ENCODE measurements around the gene SERPINE1. TPM values are rescaled to one million over a fixed set of nuclear protein-coding genes. Genes with fewer than 3 reads are reported as not detected.
A peak's percentile ranks its signal among the peaks of the same experiment; 100 is the strongest.
"Not testable (repeated sequence)": the region's sequence is repeated elsewhere in the genome, so short reads cannot be mapped to it uniquely, and the experiment has no call there.

SERPINE1 gene
- total RNA-seq, 1 experiment from 2014 or later, result 480 TPM

GRCh38 chr7:101100858-101101847 lies 25.8 kb upstream of the SERPINE1 start:
- DNase-seq (ENCODE audit: low spot score), result peak; percentile 42

DNA sequence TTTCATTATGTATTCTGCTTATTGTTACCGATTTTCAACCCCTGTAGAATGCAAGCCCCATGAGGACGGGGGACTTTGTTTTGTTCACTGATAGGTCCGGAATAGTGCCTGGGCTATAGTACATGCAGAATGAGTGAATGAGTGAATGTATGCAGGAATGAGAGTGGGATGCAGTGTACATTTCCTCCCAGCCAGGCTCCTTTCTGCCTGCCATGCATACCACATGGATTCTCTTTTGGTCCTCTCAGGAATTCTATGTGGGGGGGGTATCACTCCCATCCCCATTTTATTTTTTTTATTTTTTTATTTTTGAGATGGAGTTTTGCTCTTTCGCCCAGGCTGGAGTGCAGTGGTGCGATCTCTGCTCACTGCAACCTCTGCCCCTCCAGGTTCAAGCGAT lies 24.9 kb upstream of the SERPINE1 start:
- DNase-seq (ENCODE audit: low spot score), result no peak

DNA sequence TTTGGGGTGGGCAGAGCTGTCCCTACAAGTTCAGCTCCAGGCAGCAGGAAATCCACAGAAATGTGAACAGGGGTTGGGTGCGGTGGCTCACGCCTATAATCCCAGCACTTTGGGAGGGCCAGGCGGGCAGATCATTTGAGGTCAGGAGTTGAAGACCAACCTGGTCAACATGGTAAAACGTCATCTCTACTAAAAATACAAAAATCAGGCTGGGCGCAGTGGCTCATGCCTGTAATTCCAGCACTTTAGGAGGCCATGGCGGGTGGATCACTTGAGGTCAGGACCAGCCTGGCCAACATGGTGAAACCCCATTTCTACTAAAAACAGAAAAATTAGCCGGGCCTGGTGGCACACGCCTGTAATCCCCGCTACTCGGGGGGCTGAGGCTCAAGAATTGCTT lies 23.2 kb upstream of the SERPINE1 start:
- DNase-seq (ENCODE audit: low spot score), result not testable (repeated sequence)

DNA sequence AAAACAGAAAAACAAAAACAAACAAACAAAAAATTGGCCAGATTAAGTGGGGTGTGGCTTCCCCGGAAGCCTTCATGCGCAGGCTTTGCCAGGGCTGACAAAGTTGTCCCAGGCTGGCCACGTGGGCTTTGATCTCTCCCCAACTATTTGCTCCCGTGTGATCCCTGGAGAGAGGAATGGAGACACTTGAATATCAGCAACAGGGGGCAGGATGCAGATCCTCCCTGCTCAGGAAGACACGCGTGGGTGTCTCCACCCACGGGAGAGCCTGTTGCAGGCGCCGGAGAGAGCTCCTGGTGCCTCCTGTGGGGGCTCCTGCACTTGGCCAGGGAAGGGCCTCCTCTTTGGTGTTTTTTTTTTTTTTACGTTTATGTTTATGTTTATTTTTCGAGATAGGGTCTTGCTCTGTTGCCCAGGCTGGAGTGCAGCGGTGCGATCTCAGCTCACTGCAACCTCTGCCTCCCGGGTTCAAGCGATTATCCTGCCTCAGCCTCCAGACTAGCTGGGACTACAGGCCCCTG lies 22.7 kb upstream of the SERPINE1 start:
- no peak for DNase-seq (ENCODE audit: low spot score)

- DNase-seq (ENCODE audit: low spot score), result peak; percentile 68
Measured at GRCh38 chr7:101104799-101105198, 22.1 kb upstream of the SERPINE1 start.

GRCh38 chr7:101105248-101105647 lies 21.7 kb upstream of the SERPINE1 start:
- DNase-seq (ENCODE audit: low spot score), result not testable (repeated sequence)

DNA sequence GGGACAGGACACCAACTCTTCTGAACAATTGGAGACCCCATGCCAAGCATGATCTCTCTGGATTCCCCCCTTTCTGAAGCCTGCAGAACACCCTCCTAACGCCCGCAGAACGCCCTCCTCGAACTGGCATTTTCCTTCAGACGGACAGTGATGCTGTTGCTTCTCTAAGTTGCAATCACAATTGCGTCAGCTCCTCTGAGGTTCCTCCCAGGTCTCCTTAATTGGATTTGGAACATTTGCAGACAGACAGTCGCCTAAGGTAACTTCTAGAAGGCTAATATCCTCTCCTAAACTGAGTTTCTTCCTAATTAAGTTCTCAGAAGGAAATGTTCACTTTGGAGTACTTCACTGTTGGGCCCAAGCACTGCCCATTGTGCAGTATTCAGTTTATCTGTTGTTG lies 20.5 kb upstream of the SERPINE1 start:
- no peak for DNase-seq (ENCODE audit: low spot score)

DNA sequence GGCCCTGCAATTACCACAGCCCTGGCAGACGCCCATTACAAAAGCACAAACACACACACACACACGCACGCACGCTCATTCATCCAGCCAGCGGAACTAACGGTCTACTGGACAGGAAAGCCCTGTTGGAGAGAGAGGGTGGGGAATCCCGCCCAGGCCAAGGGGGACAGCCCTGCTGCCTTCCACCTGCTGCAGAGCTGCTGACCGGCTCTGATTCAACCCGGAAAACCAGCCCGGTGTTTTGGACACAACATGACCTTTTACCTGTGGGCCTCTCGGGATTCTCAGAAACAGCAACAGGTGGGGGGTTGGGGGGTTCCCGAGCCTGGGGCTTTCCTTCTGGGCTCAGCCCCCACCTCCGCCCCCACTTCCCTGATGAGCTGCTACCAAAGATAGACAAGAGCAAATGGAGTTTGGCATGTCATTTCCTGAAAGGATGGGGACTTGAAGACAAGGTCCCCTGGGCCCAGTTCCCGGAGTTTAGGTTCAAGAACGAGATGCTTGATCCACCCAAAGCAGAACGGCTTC lies 18.5 kb upstream of the SERPINE1 start:
- DNase-seq (ENCODE audit: low spot score), result peak; percentile 66

- peak; percentile 58 for DNase-seq (ENCODE audit: low spot score)
Measured at GRCh38 chr7:101108961-101109360, 17.9 kb upstream of the SERPINE1 start.

GRCh38 chr7:101109368-101109767 lies 17.5 kb upstream of the SERPINE1 start:
- no peak for DNase-seq (ENCODE audit: low spot score)

GRCh38 chr7:101111261-101111660 lies 15.6 kb upstream of the SERPINE1 start:
- no peak for DNase-seq (ENCODE audit: low spot score)

GRCh38 chr7:101112233-101112632 lies 14.7 kb upstream of the SERPINE1 start:
- no peak for DNase-seq (ENCODE audit: low spot score)

DNA sequence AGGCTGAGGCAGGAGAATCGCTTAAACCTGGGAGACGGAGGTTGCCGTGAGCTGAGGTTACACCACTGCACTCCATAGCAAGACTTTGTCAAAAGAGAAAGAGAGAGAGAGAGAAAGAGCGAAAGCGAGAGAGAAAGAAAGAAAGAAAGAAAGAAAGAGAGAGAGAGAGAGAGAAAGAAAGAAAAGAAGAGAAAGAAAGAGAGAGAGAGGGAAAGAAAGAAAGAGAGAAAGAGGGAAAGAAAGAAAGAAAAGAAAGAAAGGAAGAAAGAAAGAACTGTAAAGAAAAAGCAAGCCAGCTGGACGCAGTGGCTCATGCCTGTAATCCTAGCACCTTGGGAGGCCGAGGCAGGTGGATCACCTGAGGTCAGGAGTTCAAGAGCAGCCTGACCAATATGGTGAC lies 13.8 kb upstream of the SERPINE1 start:
- DNase-seq (ENCODE audit: low spot score), result not testable (repeated sequence)

DNA sequence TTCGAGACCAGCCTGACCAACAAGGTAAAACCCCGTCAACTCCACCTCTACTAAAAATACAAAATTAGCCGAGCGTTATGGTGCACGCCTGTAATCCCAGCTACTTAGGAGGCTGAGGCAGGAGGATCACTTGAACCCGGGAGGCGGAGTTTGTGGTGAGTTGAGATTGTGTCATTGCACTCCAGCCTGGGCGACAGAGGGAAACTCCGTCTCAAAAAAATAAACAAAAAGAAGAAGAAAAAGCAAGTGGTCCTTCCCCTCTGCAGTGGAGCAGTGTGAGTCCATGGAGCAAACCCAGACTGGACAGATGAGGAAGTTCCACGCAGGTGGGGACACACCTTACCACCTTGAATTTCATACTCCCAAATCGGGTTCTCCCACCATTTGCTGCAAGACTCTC lies 13.1 kb upstream of the SERPINE1 start:
- DNase-seq (ENCODE audit: low spot score), result no peak

- DNase-seq (ENCODE audit: low spot score), result no peak
Measured at GRCh38 chr7:101114492-101114891, 12.4 kb upstream of the SERPINE1 start.

- DNase-seq (ENCODE audit: low spot score), result no peak
Measured at GRCh38 chr7:101115215-101115614, 11.7 kb upstream of the SERPINE1 start.

DNA sequence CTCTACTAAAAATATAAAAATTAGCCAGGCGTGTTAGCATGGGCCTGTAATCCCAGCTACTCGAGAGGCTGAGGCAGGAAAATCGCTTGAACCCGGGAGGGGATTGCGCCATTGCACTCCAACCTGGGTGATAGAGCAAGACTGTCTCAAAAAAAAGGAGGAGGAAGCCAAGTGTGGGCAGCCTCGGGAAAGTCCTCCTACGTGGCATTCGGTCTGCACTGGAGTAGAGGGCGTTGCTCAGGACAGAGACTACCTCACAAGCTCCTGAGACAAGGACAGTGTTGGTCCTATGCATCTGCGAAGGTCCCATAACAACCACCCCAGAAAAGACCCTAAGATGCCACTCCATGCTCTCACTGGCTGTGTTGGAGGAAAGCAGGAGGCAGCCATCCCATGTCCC lies 10.0 kb upstream of the SERPINE1 start:
- peak; percentile 76 for DNase-seq (ENCODE audit: low spot score)

DNA sequence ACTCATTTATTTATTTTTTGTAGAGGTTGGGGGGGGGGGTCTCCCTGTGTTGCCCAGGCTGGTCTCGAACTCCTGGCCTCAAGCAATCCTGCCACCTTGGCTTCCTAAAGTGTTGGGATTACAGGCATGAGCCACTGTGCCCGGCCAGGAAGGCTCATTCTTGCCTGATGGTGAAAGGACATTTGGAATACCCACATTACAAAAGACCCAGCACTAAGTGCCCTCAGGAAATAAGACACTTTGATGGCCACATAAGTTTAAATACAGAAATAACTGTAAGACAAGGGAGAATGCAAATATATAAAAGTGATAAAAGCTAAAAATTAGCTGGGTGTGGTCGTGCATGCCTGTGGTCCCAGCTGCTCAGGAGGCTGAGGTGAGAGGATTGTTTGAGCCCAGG lies 8.0 kb upstream of the SERPINE1 start:
- DNase-seq (ENCODE audit: low spot score), result no peak

GRCh38 chr7:101119876-101120275 lies 7.0 kb upstream of the SERPINE1 start:
- DNase-seq (ENCODE audit: low spot score), result peak; percentile 44

DNA sequence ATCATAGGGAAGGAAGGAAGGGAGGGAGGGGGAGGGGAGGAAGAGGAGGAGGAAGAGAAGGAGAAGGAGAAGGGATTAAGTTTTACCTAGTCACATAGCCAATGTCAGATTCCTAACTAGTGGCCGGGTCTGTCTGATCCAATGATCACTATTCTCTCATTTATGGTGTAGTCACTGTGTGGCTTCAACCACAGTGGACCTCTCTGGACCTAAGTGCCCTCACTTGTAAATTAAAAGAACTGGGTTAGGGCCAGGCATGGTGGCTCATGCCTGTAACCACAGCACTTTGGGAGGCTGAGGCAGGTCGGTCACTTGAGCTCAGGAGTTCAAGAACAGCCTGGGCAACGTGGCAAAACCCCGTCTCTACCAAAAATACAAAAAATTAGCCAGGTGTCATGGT lies 6.6 kb upstream of the SERPINE1 start:
- peak; percentile 76 for DNase-seq (ENCODE audit: low spot score)

GRCh38 chr7:101121631-101121990 lies 5.3 kb upstream of the SERPINE1 start:
- DNase-seq (ENCODE audit: low spot score), result not testable (repeated sequence)

DNA sequence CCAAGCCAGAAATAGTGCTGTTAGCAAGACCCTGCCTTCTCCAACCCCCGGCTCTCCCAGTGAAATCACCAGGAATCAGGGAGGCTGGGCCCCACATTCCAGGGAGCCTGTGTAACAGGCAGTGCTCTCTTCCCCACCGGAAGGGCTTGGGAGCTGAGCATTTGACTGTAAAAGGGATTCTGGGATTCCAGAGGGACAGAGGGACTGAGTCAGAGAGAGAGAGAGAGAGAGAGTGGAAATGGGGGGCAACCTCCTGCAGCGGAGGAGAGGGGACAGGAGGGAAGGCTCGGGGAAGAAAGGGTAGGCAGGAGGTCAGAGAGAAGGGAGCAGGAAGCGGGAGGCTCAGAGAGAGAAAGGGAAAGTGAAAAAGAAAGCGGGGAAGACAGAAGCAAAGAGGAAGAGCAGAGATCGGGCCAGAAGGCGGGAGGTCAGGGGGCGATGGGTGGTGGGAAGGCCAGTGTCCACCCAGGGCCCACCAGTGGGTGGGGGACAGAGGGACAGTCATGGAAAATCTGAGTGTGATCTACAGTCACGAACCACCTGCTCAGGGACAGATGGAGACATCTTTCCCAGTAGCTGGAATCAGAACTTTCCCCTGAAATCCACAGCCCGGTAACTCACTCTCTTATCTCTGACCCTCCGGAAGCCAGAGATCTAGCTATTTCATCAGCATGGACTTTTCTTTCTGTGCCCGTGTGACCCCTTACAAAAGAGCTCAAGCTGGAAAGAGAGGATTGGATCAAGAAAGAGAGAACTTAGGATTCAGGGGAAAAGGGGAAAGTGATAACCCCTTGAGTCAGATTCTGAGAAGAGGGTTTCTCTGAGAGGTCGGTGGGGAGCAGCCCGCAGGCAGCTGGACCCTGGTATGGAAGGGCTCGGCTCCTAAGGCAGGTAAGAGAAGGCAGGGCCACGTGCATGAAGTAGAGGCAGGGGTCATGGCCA lies 4.6 kb upstream of the SERPINE1 start:
- DNase-seq (ENCODE audit: low spot score), result peak; percentile 99
